ENCODE data around the gene EPN3. TPM values are rescaled to one million over a fixed set of nuclear protein-coding genes. Genes with fewer than 3 reads are reported as not detected.

EPN3 gene
- polyA plus RNA-seq, 1 donor (not counting 4 experiments of a cell fraction or from before 2014, with no cell fraction given) = 66.7 TPM

- no peak overlapping the region for H2AFZ ChIP-seq (ENCODE audit: control insufficient read depth, low read length)
- no peak for FAIRE-seq
- H3K9ac ChIP-seq (ENCODE audit: control insufficient read depth, extremely low read depth, insufficient read depth, low read length) = no peak overlapping the region
- H3K36me3 ChIP-seq (ENCODE audit: control insufficient read depth in 2 of 2, extremely low read depth in 1 of 2, insufficient read depth in 2 of 2, low read length in 2 of 2) = no peaks in the 10 kb centered on the region
- no peak overlapping the region for H3K27ac ChIP-seq (ENCODE audit: control insufficient read depth, insufficient read depth, low read length)
- H3K27me3 ChIP-seq (ENCODE audit: control insufficient read depth, extremely low read depth, insufficient read depth, low read length) = peaks cover 45% of the 10 kb centered on the region
- peaks cover 4% of the 10 kb centered on the region for H3K4me1 ChIP-seq (ENCODE audit: control insufficient read depth, extremely low read depth, insufficient read depth, low read length)
- dilution Hi-C loops (cut with MboI; ENCODE audit: extremely low pct_ligation_motif_present, low sequenced_read_pairs) = no loop called here
- H3K79me2 ChIP-seq (ENCODE audit: control insufficient read depth, insufficient read depth, low read length) = no peaks in the 10 kb centered on the region
- H3K9me3 ChIP-seq (ENCODE audit: control insufficient read depth, low read depth, low read length) = no peaks in the 10 kb centered on the region
- no peak overlapping the region for H3K4me3 ChIP-seq (ENCODE audit: control insufficient read depth in 2 of 3, extremely low read depth in 1 of 3, insufficient read depth in 2 of 3, low read depth in 1 of 3, low read length in 3 of 3)
- no peak for TF ChIP-seq EZH2 (IDR thresholded peaks at IDR 0.05; ENCODE audit: low read length)
- no peak for TF ChIP-seq CTCF (optimal IDR thresholded peaks at IDR 0.05 in 1 of 3, IDR thresholded peaks at IDR 0.05 in 1 of 3, conservative IDR thresholded peaks at IDR 0.05 in 1 of 3; ENCODE audit: extremely low read depth in 1 of 3, insufficient read depth in 2 of 3, low read length in 3 of 3)
- no peaks in the 10 kb centered on the region for H4K20me1 ChIP-seq (ENCODE audit: control insufficient read depth, extremely low read depth, insufficient read depth, low read length)
- DNase-seq (ENCODE audit: low read depth, low spot score) = no peak
- H3K9me1 ChIP-seq (ENCODE audit: control insufficient read depth, extremely low read depth, insufficient read depth, low read length) = no peaks in the 10 kb centered on the region
- no peak overlapping the region for H3K4me2 ChIP-seq (ENCODE audit: control insufficient read depth, extremely low read depth, insufficient read depth, low read depth, low read length)
Measured at GRCh38 chr17:50566886-50567285, 34.4 kb downstream of the EPN3 start.

GRCh38 chr17:50568659-50569058, 36.1 kb downstream of the EPN3 start:
- dilution Hi-C loops (cut with MboI; ENCODE audit: extremely low pct_ligation_motif_present, low sequenced_read_pairs) = no loop called here
- H4K20me1 ChIP-seq (ENCODE audit: control insufficient read depth, extremely low read depth, insufficient read depth, low read length) = no peaks in the 10 kb centered on the region
- DNase-seq (ENCODE audit: low read depth, low spot score) = no peak
- H2AFZ ChIP-seq (ENCODE audit: control insufficient read depth, low read length) = no peak overlapping the region
- no peak overlapping the region for H3K4me2 ChIP-seq (ENCODE audit: control insufficient read depth, extremely low read depth, insufficient read depth, low read depth, low read length)
- TF ChIP-seq EZH2 (IDR thresholded peaks at IDR 0.05; ENCODE audit: low read length) (no peak), CTCF (optimal IDR thresholded peaks at IDR 0.05 in 1 of 3, IDR thresholded peaks at IDR 0.05 in 1 of 3, conservative IDR thresholded peaks at IDR 0.05 in 1 of 3; ENCODE audit: extremely low read depth in 1 of 3, insufficient read depth in 2 of 3, low read length in 3 of 3) (no peak)
- H3K27ac ChIP-seq (ENCODE audit: control insufficient read depth, insufficient read depth, low read length) = no peak overlapping the region
- H3K9me1 ChIP-seq (ENCODE audit: control insufficient read depth, extremely low read depth, insufficient read depth, low read length) = no peaks in the 10 kb centered on the region
- H3K36me3 ChIP-seq (ENCODE audit: control insufficient read depth in 2 of 2, extremely low read depth in 1 of 2, insufficient read depth in 2 of 2, low read length in 2 of 2) = no peaks in the 10 kb centered on the region
- no peaks in the 10 kb centered on the region for H3K9me3 ChIP-seq (ENCODE audit: control insufficient read depth, low read depth, low read length)
- FAIRE-seq = no peak
- H3K9ac ChIP-seq (ENCODE audit: control insufficient read depth, extremely low read depth, insufficient read depth, low read length) = no peak overlapping the region
- no peak overlapping the region for H3K4me3 ChIP-seq (ENCODE audit: control insufficient read depth in 2 of 3, extremely low read depth in 1 of 3, insufficient read depth in 2 of 3, low read depth in 1 of 3, low read length in 3 of 3)
- peaks cover 28% of the 10 kb centered on the region for H3K27me3 ChIP-seq (ENCODE audit: control insufficient read depth, extremely low read depth, insufficient read depth, low read length)
- no peaks in the 10 kb centered on the region for H3K79me2 ChIP-seq (ENCODE audit: control insufficient read depth, insufficient read depth, low read length)
- H3K4me1 ChIP-seq (ENCODE audit: control insufficient read depth, extremely low read depth, insufficient read depth, low read length) = peaks cover 4% of the 10 kb centered on the region

Measured in keratinocyte (primary cell).